GM21619 (cell line): Measurements from ENCODE around the gene PRDX6.
"Not testable (repeated sequence)": the region's sequence is repeated elsewhere in the genome, so short reads cannot be mapped to it uniquely, and the experiment has no call there.

Experiments
- ATAC-seq: cut with Tn5 transposase; IDR thresholded peaks from one replicate; pipeline ENCODE4 v1.9.1; 2021; ENCODE audit not compliant: unreplicated experiment

The PRDX6 gene, protein sequence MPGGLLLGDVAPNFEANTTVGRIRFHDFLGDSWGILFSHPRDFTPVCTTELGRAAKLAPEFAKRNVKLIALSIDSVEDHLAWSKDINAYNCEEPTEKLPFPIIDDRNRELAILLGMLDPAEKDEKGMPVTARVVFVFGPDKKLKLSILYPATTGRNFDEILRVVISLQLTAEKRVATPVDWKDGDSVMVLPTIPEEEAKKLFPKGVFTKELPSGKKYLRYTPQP

DNA sequence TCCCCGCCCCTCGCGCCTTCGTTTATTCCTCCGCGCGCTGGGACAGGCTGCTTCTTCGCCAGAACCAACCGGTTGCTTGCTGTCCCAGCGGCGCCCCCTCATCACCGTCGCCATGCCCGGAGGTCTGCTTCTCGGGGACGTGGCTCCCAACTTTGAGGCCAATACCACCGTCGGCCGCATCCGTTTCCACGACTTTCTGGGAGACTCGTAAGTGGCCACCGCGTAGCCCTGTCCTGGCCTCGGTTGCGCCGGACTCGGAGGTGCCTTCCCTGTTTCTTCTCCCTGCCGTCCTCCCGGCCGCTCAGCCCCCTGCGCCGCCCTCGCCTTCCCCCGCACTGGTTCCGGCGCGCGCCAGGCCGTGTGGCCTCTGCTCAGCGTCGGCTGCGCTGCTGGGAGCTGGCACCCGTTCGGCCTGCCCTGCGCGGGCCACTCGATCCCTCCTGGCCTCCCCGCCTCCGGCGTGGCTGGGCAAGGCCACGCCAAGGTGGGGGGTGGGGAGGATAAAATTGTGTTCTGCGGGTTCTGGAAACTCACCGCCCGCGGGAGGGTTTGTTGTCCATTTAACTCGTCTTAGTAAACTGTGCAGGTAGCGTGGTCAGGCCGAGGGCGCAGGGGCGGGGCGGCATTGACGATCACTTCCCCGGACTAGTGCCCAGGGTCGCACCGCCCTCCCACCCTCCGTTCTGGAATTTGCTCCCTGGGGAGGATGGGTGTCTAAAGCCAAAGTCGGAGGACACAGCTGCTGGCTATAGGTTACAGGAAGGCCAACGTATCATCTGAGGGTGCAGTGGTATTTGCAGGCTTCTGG lies at the start of gene PRDX6:
TSS of gene PRDX6 (plus strand) at position 50 of the 808 bp plus-strand sequence. CDS start at position 113, 63 bp downstream.
- ATAC-seq, result peak; percentile 56

DNA sequence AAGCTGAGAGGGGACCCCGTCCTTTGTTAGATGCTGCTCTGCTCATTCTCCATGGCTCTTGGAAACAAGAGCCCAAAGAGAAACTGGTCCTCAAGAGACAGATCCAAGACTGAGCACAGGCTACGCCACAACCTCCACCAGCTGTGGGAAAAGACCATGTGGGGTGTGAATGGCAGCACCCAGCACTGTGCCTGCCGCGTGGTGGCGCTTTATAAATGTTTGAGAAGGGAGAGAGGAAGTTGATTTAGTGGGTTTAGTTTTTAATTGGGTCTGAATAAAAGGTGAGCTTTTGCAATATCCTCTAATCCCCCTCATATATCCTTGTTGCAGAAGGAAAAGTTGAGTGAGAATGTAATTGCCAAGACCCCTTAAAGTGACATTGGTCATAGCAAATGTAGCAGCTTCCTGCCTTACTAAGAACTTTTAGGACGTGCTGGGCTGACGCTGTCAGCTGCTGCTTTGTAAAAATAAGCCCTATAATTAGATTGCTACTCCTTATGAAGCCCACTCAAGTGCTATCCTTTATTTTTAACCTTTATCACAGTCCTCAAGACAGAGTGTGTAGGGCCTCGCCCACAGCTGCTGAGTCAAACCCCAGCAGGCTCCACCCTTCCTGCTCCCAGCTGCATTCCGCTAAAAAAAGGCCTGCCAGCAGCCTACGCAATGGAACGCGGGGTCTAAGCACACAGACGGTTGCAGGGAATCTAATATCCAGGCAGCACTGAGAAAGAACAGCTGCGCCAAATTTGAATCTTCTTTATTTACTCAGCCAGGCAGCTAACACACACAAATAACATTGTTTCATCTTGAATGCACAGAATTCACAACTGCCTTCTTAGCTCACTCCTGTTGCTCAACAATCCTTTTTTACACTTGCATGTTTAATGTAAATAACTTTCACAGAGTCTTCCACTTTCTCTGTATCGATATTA lies 47.4 kb upstream of the PRDX6 start:
- ATAC-seq, result peak; percentile 81

DNA sequence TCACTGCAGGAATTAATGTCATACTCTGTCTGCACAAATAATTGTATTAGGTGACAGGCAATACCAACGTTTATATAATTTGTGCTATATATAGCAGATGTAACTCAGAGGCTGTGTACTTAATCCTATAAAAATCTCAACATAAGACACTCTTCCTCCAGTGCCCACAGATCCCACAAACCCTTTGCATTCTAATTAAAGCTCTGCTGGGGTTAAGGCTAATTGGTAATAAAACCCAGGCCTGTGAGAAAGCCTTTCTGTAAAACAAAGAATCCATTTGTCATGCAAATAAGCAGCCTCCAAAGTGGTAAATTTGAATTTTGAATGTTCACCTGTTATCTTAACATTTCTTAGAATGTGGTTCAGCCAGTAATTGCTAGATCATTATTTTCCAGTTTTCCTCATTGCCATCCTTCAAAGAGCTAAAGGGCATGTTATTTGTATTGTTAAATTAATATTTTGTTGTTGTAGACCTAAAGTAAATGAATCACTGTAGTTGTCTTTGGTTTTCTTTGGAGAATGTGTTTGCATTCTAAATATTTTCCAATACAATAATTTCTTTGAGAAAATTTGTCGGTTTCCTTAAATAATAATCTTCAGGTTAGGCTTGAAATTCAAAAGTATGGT lies 46.3 kb upstream of the PRDX6 start:
- no peak for ATAC-seq

DNA sequence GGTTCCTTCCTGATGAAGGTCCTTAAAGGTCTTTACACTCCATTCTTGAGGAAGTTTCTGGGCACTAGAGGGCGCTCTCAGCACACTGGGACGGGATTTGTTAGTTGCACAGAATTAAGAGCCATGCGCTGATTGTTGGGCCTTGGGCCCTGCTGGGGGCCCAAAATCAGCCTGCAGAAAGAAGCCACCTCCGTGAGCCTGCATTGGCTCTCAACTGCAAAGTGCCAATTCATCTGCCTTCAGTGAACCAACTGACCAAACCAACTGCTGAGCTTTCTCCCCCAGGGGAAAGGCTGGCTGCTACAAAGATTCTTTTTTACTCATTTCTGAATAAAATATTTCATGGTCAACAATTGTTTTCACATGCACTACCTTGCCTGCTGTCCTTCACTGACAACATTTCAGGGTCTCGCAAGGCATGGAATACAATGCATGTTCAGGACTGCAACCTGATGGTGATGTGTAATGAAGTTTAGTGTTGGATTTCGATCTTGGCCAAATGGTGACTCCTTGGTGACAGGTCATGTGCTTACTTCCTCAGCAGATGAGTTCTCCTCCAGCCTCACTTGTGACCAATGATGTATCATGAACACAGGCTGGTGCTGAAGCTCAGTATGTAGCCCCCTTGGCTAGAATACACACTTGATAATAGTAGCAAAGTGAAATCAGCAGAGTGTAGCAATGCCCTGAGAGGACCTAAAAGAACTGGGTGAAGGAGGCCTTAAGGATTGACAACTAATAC lies 45.7 kb upstream of the PRDX6 start:
- ATAC-seq, result peak; percentile 46

DNA sequence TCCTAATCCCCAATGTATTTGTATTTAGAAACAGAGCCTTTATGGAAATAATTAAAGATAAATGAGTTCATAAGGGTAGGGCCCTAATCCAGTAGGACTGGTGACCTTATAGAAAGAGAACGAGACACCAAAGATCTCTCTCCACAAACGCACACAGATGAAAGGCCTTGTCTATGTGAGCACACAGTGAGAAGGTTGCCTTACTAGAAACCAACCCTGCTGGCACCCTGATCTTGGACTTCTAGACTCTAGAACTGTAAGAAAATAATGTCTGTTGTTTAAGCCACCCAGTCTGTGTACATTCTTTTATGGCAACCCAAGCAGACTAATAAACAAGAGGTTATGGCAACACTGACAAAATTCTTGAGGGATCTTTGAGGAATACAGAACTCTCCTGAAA lies 44.8 kb upstream of the PRDX6 start:
- no peak for ATAC-seq

DNA sequence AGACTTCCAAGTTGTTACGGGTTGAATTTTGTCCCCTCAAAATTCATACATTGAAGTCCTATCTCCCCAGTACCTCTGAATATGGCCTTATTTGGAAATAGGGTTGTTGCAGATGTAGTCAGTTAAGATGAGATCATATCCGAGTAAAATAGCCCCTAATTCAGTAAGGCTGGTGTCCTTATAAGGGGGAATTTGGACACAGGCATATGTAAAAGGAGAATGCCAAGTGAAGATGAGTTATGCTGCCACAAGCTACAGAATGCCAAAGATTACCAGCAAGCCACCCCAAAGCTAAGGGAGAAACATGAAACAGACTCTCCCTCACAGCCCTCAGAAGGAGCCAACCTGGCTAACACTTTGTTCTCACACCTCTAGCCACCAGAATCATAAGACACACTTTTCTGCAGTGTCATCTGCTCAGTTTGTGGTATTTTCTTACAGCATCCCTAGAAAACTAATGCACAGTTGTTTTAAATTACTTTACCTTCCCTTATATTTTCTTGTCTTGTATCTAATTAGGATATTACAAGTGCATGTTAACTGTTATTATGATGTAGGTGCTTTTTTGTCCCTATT lies 43.3 kb upstream of the PRDX6 start:
- no peak for ATAC-seq

DNA sequence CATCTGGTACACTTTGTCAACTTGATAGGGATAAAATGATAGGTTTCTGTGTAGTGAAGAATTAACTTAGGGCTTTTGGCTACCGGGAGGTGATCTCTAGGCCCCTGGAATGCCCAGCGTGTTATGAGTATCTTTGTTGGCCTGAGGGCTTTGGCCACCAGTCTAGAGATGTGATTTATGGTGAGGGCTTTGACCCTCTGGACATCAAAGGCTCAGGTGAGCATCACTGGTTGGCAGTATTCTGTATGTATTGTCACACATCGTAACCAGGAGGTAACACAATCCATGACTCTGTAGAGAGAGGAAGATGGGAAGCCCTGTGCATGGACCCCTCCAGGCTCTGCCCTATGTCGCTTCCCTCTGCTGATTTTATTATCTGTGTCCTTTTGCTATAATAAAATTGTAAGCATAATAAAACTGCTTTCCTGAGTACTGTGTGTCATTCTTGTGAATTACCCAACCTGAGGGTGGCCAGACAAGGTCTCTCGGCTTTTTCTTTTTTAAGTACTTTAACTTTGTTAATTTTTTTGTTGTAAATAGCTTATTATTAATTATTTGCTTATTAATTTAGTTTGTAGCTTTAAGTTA lies 40.2 kb upstream of the PRDX6 start:
- no peak for ATAC-seq

DNA sequence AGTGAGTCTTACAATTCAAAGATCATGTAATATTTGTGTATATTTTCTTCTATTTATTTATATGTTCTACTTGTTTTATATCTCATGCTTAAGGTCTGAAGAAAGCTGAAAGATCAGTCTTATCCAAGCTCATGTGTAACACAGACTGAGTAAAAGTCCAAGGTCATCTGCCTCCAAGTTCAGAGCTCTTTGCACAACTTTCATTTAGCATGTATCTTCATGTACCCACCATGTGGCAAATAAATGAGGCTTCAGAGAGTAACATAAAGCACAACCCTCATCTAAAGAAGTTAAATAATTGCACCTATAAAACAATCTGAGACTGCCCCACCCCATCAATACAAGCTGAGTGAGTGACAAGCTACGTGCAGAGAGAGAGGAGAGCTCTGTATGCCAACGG lies 38.5 kb upstream of the PRDX6 start:
- ATAC-seq, result no peak

DNA sequence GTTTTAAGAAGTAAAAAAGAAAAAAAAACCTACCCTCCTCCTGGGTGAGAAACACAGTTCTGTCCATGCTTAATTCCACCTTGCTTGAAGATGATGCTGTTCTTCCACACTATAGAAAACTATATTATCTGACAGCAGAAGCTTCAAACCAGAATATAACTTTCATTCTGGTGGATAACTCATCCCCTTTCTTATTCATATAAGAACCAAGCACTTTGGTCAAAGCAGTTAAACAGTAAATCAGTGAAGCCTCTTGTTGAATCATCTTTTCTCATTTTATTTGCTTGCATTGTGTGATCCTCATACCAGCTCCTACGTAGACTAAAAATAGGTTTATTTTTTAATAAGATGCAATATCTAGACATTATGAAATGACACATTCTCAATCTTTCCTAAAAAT lies 36.7 kb upstream of the PRDX6 start:
- no peak for ATAC-seq

DNA sequence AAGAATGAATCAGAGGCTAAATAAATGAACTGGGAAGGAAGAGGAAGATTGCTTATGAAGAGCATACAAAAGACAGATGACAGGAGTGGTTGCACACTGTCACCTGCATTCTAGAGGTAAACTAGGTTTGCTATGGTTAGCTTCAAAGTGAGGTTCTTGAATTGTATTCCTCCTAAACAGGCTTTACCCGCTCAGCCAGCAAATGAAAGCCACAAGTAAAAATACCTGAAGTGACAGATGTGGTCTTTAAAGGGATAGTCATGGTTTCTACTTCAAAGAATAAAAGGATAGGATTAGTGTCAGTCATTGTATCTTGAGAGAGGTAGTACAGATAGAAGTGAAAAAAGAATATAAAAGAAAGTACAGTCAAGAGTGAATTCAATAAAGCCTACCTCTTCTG lies 32.4 kb upstream of the PRDX6 start:
- ATAC-seq, result no peak

DNA sequence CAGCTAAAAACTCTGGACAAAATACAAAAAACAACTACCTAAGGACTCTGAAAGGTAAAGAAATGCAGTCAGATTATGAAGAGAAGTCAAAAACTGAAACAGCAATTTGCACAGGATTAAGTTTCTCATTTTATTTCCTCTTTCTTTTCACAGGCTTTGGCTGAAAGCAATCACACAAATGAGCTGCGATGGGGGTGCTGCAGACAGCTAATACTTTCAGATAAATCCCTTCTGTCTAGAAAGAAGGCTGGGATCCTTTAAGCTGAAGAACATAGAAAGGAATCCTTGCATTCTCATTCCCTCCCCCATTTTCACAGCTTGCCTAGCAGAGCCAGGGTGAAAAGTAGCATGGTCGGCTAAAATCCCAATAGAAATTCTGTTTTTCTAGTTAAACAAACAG lies 32.0 kb upstream of the PRDX6 start:
- no peak for ATAC-seq

DNA sequence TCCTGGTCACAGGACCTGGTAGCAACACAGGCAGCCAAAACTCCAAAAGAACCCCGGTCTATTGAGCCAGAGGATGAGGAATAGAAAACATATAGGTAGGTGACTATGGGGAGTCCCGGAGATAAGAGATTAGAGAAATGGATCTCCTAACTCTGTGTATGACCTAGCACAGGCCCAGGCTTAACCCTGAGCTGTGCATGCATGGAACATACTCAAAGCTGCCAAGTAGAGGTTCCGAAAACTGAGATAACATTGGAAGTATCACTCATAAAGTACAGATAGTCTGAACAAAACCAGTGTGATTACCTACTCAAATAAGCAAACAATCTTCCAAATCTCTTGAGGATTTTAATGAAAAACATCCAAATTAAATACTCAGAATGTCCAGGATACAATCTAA lies 31.5 kb upstream of the PRDX6 start:
- no peak for ATAC-seq

DNA sequence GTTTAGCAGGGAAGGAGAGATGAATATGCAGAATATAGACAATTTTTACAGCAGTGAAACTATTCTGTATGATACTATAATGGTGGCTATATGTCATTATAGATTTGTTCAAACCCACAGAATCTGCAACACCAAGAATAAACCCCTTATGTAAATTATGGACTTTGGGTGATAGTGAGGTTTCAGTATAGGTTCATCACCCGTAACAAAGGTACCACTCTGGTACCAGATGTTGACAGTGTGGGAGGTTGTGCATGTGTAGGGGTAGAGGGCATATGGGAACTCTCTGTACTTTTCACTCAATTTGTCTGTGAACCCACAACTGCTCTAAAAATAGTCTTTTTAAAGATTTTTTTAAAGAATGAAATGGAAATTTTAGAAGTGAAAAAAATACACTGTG lies 29.9 kb upstream of the PRDX6 start:
- no peak for ATAC-seq

DNA sequence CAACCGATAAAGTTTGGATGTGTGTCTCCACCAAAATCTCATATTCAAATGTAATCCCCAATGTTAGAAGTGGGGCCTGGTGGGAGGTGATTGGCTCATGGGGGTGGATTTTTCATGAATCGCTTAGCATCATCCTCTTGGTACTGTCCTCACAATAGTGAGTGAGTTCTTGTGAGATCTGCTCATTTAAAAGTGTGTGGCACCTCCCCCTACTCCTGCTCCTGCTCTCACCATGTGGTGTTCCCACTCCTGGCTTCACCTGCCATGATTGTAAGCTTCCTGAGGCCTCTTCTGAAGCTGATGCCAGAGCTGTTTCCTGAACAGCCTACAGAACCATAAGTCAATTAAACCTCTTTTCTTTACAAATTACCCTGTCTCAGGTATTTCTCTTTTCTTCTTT lies 28.2 kb upstream of the PRDX6 start:
- ATAC-seq, result no peak

DNA sequence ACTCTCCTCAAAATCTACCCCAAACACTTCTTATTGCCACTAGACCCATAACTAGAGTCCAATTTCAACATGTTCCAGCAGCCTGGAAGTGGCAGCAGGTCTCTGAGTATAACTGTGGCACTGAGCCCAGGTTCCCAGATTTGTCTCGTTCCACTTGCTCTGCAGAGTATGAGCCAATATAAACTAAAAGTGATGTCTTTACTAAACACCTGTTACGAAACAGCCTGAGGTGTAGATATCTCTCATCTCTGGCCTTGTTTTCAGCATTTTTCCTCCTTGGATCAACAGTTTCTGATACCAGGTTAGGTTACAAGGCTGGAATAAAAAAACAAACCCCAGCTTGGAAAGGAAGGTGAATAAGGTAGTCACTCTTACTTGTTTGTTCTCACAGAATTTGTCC lies 25.2 kb upstream of the PRDX6 start:
- no peak for ATAC-seq

DNA sequence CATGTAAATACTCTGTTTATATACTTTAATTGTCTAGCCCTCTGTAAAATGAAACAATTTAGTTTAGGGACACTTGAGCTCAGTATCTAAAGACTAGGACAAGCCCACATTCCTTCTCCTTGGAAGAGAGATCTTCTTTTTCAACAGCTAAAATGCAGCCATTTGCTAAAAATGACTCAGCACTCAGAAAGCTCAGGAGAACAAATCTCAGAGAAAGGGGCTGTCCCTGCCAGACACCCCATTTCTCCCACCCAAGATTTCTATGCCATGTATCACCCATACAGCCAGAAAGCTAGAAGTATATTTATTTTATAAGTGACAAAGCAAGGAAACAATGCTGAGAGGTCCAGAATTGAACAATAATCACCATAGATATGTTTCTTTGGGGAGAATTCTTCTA lies 23.2 kb upstream of the PRDX6 start:
- ATAC-seq, result no peak

DNA sequence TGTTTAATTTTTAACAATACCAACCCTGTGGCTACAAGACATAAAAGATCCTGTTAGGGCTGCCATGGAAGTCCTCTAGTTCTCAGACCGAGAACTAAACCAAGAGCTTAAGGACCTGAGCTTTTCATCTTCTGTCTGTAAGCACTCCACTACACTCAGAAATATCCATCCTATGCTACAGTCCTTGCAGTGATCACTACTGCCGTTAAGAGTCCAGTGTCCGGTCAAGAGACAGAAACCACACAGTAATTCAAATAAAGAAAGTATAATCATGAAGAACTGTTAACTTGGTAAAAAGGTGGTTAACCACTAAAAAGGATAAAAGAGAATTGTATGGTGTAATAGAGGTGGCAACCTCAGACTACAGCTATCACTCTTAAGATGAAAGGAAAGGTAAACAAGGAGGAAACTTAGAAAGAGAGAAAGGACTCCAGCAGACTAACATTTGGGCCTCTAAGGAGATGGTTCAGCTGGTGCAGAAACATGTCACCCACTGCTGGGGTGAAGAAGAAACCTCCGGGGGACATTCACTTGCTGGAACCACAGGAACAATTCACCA lies 22.1 kb upstream of the PRDX6 start:
- ATAC-seq, result no peak

DNA sequence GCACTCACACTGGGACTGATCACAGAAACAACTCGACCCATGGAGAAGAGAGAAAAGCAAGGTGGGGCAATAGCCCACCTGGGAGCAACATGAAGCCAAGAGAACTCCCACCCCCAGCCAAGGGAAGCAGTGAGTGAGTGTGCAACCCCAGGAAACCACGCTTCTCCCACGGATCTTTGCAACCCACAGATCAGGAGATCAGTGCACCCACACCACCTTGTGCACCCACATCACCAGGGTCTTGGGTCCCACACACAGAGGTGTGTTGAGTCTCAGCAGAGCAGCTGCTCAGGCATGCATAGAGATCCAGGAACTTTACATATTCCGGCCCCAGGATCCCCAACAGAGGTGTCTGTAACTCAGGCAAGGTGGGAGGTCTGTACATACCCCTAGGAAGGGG lies 17.2 kb upstream of the PRDX6 start:
- no peak for ATAC-seq

DNA sequence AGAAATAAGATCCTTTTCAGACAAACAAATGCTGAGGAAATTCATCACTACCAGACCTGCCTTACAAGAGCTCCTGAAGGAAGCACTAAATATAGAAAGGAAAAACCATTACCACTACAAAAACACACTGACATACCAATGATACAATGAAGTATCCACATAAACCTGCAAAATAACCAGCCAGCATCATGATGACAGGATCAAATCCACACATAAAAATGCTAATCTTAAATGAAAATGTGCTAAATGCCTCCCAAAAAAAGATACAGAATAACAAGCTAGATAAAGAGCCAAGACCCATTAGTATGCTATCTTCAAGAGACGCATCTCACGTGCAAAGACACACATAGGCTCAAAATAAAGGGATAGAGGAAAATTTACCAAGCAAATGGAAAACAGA lies 14.5 kb upstream of the PRDX6 start:
- ATAC-seq, result not testable (repeated sequence)
